Head of caudate nucleus (tissue), 42 donors: ENCODE data around the gene SORCS2.

Experiments used
- DNase-seq, 42 donors: peaks; one replicate each; pipeline versions ENCODE4 v3.0.0 to v3.0.0-alpha.2; 2020 to 2021; ENCODE audit warnings: mixed read lengths in 7 of 42
- intact Hi-C: fragments of 100-400 bp; cut with DNase I; formaldehyde crosslinking; loops from one replicate; pipeline ENCODE4 v1.15.0; 2022

Gene SORCS2

DNA sequence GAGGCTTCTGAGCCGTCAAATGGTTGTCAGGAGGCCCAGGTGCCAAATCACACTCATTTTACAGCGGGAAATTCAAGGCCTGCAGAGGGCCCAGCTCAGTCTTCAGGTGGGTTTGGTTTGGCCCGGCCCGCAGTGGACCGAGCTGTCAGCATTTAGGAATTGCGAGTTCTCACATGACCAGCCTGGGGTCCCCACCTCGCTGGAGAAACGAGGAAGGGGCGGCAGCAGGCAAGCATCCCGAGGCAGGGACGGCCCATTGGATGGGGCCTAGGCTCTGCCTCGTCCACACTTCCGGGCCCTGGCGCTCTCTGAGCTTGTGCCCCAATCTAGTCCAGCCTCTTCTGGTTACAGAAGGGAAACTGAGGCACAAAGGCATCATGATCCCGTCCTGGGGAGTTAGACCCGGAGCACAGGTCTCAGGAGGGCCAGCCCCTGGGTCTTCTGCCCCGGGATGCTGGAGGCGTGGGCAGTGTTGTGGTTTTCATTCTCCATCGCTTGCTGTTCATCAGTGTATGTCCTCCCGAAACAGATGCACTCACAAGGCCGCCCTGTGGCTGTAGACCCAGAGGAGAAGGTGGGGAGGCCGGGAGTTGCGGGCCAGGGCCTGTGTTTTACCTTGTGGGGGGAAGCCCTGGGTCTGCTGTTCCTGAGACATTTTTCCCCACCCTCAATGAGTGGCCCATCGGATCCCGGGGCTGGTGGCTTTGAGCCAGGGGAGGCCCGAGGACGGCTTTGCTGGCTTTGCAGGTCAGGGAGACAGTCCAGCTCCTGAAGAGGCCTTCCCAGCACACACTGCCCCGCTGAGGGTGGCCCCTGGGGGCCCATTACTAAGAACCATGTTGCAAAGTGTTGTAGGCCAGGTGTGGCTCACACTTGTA lies 233.5 kb downstream of the SORCS2 start:
- intact Hi-C loops, result no loop called here
- peak in 21 of 42 donors; percentile 2 to 42 (median 7) for DNase-seq

DNA sequence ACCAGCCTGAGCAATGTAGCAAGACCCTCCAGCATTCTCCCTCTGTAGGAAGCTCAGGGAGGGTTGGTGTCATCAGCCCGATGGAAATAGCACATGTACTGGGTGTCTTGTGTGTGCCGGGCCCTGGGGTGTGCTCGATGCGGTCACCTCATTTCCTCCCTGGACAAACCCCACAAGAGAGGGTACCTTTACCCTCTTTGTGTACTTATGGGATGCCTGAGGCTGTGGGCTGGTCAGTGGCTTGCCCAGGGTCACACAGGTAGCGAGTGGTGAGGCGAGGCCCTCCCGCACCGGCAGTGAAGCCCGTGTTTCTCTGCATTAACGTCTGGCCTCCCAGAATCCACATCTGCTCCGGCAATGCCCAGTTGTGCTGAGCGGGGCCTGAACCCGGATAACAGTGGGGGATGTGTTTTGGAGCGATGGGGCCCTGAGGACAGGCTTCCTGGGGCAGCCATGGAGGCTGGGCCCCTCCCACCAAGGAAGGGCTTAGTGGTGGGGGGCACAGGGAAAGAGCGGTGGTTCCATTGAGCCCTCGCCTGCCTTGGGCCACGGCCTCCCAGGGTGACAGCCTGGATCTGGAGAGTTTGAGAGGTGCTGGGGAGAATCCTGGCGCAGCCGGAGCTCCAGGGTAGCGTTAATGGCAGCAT lies 234.3 kb downstream of the SORCS2 start:
- intact Hi-C loops, result no loop called here
- peak in 15 of 42 donors; percentile 0 to 26 (median 9) for DNase-seq

DNA sequence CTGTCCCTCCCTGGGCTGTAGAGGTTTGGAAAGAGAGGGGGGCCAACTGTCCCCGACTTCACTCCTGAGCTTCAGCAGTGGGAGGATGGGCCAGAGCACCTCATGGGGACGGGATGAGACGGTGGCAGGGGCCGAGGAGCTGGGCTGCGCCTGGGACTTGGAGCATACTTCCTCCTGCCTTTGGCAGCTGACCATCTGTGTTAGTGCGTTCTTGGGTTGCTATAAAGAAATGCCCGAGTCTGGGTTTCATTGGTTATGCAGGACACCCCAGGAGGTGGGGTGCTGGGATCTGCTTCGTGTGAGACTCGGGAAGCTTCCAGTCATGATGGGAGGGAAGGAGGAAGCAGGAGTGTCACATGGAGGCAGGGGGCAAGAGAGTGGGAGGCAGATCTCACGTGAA lies 235.0 kb downstream of the SORCS2 start:
- peak in 19 of 42 donors; percentile 1 to 37 (median 7) for DNase-seq
- intact Hi-C loops, result no loop called here

DNA sequence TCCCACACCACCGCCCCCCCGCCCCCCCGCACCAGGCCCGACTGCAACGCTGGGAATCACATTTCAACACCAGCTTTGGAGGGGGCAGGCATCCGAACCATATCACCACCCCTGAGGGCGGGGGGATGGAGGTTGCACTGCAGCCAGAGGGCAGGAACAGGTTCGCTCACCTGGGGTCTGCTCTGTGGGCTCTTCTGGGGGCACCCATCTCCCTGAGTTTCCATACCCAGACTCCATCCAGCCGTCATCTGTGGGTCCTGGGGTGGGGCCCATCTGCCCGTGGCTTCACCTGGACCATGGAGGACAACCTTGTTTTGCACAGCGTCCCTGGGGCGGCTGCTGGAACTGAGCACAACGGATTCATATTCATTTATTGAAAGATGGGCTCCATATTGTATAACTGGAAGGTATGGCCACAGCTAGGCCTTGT lies 235.5 kb downstream of the SORCS2 start:
- intact Hi-C loops, result no loop called here

DNA sequence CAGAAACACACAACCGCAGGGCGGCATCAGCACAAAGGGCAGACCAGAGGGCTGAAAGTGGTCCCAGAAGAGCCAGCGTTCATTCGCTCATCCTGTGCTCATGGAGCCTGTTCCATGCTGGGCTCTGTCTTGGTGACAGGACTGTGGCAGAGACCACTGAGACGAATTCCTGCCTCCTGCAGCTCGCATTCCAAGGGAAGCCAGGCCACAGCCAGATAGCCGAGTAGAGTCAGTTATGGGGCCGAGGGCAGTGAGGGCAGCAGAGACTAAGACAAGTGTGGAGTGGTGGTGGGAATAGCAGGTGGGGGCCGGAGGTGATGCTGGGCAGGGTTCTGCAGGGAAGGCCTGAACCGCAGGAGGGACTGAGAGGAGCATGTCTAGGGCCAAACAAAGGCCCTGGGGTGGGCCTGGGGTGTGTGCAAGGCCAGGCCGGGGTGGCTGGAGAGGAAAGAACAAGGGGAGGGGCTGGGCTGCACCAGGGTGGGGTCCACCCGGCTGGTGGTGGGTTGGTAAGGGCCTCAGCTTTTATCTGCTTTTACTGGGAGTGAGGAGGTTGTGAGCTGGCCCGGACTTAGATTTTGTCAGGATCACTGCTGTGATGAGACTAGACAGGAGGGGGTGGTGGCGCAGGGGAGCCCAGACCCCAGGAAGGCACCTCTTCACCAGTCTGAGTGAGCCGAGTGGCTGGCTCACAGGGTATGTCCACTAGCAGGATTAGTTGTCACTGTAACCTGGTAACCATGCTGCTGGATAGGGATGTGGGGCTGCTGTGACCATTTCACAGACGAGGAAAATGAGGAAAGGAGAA lies 236.1 kb downstream of the SORCS2 start:
- intact Hi-C loops, result no loop called here
- peak in 21 of 42 donors; percentile 0 to 22 (median 8) for DNase-seq

More for the DNA sequence above, 235.5 kb downstream of the SORCS2 start:
- DNase-seq, result peak in 16 of 42 donors; percentile 0 to 26 (median 7)

- intact Hi-C loops, result no loop called here
- peak in 15 of 42 donors; percentile 0 to 30 (median 10) for DNase-seq
These were observed 236.7 kb downstream of the SORCS2 start for GRCh38 chr4:7429069-7429416.

GRCh38 chr4:7429601-7430078 lies 237.3 kb downstream of the SORCS2 start:
- intact Hi-C loops, result no loop called here
- peak in 20 of 42 donors; percentile 0 to 33 (median 9) for DNase-seq

DNA sequence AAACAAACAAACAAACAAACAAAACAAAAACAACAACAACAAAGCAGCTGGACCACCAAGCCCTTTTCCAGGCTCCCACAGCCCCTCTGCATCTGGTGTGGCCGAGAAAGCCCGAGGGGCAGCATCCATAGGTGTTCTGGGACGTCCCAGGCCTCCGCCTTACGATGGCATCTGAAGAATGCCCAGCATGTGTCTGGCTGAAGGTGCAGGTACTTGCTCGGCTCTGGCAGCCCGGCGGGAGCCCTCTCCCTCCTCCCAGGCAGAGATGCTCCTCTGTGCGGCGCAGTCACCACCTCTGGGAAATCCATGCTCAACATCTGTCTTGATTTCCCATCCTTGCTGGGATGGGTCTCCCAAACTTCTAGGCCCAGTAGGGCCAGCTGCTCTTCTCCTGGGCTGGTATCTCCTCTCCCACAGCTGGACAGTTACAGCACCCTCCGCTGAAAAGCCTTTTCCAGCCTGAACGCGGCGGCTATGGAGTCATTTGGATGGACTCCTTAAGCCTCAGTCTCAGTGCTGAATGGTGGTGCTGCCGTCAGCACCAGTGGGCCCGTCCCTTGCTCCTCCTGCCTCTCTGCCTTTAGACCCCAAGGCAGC lies 238.1 kb downstream of the SORCS2 start:
- DNase-seq, result peak in 14 of 42 donors; percentile 2 to 22 (median 10)
- intact Hi-C loops, result no loop called here

DNA sequence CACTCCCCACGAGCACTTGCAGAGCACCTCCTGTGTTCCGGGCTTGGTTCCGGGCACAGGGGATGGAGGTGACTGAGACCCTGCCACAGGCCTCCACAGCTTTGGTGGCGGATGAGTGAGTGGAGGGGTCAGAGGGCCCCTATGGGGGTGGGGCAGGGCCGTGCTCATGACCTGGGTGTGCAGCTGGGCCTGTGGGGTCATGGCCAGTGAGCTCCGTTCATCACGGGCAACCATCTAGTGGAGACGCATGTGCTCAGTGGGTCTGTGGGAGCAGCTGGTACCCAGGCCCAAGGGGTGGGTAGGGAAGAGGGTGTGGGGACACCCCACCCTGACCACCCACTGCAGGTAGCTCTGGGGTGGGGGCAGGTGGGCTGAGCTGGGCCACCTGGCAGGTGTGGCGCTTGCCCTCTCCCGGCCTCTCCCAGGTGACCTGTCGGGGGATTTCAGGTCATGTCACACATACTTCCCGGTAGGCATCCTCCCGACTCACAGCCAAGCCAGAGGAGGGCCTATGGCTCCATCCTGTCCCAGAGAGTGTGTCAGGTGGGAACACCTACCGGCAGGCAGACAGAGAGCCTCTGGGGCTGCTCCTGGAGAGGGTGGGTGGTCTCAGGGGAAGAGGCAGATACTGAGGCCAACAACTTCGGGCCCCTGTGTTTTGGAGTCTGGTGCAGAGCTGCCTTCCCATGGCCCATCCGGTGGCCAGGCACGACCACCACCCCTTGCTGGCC lies 238.8 kb downstream of the SORCS2 start:
- intact Hi-C loops, result no loop called here
- DNase-seq, result peak in 12 of 42 donors; percentile 1 to 34 (median 11)

GRCh38 chr4:7431696-7432530 lies 239.6 kb downstream of the SORCS2 start:
- intact Hi-C loops, result no loop called here
- DNase-seq, result peak in 8 of 42 donors; percentile 1 to 24 (median 8)

DNA sequence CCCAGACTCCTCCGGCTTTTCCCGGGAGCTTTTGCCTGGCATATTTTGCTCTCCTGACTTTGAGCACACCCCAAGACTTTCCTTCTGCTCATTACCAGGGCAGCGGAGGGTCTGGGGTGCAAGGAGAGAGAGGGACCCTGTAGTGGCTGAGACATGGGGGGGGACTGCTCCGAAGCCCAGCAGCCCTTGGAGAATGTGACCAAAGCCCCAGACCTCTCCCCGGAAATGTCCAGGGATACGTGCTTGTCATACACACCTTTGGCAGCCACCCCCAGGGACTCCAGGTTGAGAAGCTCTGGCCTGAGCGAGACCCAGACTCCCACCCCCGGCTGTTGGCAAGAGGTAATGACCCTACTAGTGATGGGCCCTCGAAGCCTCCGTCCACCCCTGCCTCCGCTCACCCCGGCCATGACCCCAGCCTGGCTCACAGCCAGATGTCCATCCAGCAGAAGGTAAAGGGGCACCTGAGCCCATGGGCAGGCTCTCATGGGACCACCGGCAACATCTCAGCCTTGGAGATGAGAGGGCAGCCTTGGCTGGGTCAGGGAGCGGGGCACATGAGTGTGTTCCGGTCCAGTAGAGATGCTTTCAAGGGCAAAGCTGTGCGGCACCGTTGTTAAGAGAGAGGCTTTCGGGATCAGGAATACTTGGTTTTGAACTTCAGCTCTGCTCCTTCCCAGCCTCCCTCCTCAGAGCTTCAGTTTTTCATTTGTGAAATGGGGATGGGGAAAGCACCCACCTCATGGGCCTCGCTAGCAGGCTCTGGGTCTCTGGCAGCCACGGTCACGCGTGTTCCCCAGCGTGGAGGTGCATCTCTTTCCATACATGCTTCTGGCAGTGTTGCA lies 240.4 kb downstream of the SORCS2 start:
- intact Hi-C loops, result no loop called here
- peak in 2 of 42 donors; percentile 8 to 27 for DNase-seq

DNA sequence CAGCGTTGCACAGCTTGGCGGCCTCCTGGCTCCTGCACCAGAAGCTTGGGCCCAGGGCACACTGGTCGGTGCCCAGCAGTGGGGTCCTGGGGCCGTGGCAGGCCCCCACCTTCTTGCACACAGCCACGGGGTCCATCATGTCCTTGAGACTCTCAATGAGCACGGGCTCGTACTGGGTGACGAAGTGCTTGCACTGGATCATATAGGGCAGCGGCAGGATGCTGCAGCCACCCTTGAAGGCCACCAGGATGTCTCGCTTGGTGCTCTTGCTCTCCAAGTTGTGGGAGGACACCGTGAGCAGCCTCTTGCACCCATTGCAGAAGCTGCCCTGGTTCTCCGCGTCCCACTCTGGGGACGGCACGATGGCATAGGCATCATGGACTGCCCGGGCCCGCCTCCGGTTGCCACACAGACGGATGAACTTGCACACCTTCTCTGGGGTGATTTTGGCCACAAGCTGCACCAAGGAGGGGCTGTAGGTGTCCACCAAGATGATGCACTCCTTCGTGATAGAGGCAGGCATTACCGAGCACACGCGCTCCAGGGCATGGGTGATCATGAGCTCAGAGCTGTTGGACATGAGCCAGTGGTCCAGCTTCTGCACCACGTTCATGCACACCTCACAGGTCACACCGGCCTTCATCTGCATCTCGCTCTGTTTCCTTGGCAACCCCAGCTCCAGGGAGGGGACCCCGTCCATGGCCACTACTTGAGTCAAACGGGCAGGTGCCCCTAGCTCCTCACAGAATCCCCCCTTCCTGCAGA lies 241.2 kb downstream of the SORCS2 start:
- no peak for DNase-seq
- intact Hi-C loops, result no loop called here

- no peak for DNase-seq
- intact Hi-C loops, result no loop called here
These were observed 241.9 kb downstream of the SORCS2 start for GRCh38 chr4:7434141-7434765.

GRCh38 chr4:7434766-7435150 lies 242.4 kb downstream of the SORCS2 start, which contains the start of gene PSAPL1:
PSAPL1 (minus strand) TSS chr4:7434930; CDS start chr4:7434879, 51 bp downstream.
- peak in 1 of 42 donors; percentile 49 for DNase-seq
- intact Hi-C loops, result no loop called here

GRCh38 chr4:7435471-7436061 lies 243.2 kb downstream of the SORCS2 start:
- no peak for DNase-seq
- intact Hi-C loops, result no loop called here
